Body of pancreas (tissue), 4 donors: ENCODE data around the gene BPTF. TPM values are rescaled to one million over a fixed set of nuclear protein-coding genes. Genes with fewer than 3 reads are reported as not detected.

Experiments used
- ATAC-seq: fragments of 150-250 bp; one replicate; pipeline ENCODE4 v1.9.1; 2016
- DNase-seq, 4 donors: peaks; one replicate each; pipeline ENCODE4 v3.0.0-alpha.2; 2019
- H3K27ac ChIP-seq, 4 donors: fragments of 200-600 bp; sonication (generic); 1 replicate in 3 of 4; 2 replicates in 1 of 4; pipeline versions ENCODE4 v1.5.1 to v1.6.1; 2016 to 2019; ENCODE audit warnings: mild to moderate bottlenecking in 1 of 4, mixed read lengths in 1 of 4, moderate library complexity in 1 of 4
- H3K27me3 ChIP-seq, 2 donors: fragments of 200-600 bp; sonication (generic); one replicate each; pipeline ENCODE4 v1.6.0; 2016; ENCODE audit warnings: mild to moderate bottlenecking in 1 of 2
- H3K36me3 ChIP-seq, 2 donors: fragments of 200-600 bp; sonication (generic); replicated peaks in 1 of 2; 2 replicates each; pipeline ENCODE4 v1.5.1; 2016; ENCODE audit warnings: low read depth in 2 of 2; ENCODE audit not compliant: insufficient read depth in 1 of 2
- H3K4me1 ChIP-seq: fragments of 200-600 bp; sonication (generic); one replicate; pipeline ENCODE4 v1.6.0; 2016
- H3K4me3 ChIP-seq, 2 donors: fragments of 200-600 bp; sonication (generic); 1 replicate in 1 of 2; 2 replicates in 1 of 2; pipeline ENCODE4 v1.5.1; 2016 to 2019
- H3K9me3 ChIP-seq, 3 donors: fragments of 200-600 bp; sonication (generic); 1 replicate in 2 of 3; 2 replicates in 1 of 3; pipeline ENCODE4 v1.5.1; 2016
- CTCF ChIP-seq, 7 experiments: fragments of 450-650 bp in 4 of 7; fragments of 200-600 bp in 3 of 7; sonication (generic) in 3 of 7; IDR thresholded peaks; one replicate each; pipeline ENCODE4 v1.5.1; 2016 to 2019; ENCODE audit warnings: antibody characterized with exemption in 7 of 7
- POLR2A ChIP-seq, 3 donors: fragments of 450-650 bp; IDR thresholded peaks; one replicate each; pipeline ENCODE4 v1.6.1; 2016; ENCODE audit warnings: antibody characterized with exemption in 3 of 3, mild to moderate bottlenecking in 2 of 3
- WGBS, 2 donors: methylation state at CpG; one replicate each; pipeline ENCODE4 v1.1.5; 2017; 5-methylcytosine and 5-hydroxymethylcytosine counted together
- intact Hi-C: fragments of 100-400 bp; cut with DNase I; formaldehyde crosslinking; loops from one replicate; pipeline ENCODE4 v1.15.1; 2023
- small RNA-seq: library from RNA; depleted of rRNA; stranded (forward); fragments of <200 nt; gene quantifications from one replicate; pipeline ENCODE3, GENCODE V24; 2016
- total RNA-seq, 2 donors: library from RNA; depleted of rRNA; stranded (reverse); fragments of >200 nt; gene quantifications; one replicate each; pipeline ENCODE4 v1.1.0, GENCODE V29; 2016

The BPTF gene
- total RNA-seq, 2 donors from 2014 or later = 44.6 to 74.5 TPM

- TF ChIP-seq CTCF (IDR thresholded peaks at IDR 0.05) (no peak), POLR2A (IDR thresholded peaks at IDR 0.05) (no peak)
- ATAC-seq (peak; percentile 57), DNase-seq (peak; percentile 28 to 62 (median 44))
- 36 to 42% methylated on average over 8 of the region's 8 CpGs for WGBS, 2 donors
- no peak overlapping the region for H3K4me3 ChIP-seq
- intact Hi-C loops = no loop called here
- H3K27ac ChIP-seq = peak overlapping the region in 3 of 4 donors; percentile 26 to 54 (median 44)
- H3K36me3 ChIP-seq = no peaks in the 10 kb centered on the region
- H3K9me3 ChIP-seq = no peaks in the 10 kb centered on the region
- no peaks in the 10 kb centered on the region for H3K27me3 ChIP-seq
- peaks cover 6% of the 10 kb centered on the region for H3K4me1 ChIP-seq
Measured at GRCh38 chr17:68029512-68030215, 204.4 kb downstream of the BPTF start.

Small RNA genes within 50 kb of the gene (small RNA-seq; reads per million reads assigned to genes)
- gene RN7SL622P = not detected

Other genes with a start within 250 kb of the BPTF start
- gene NOL11, start 107.6 kb upstream of the BPTF start, total RNA-seq = 10 to 100 TPM; 15.0 to 15.8 TPM
- 1 to 10 TPM; 6.0 to 6.3 TPM for gene C17orf58, start 171.0 kb downstream of the BPTF start, total RNA-seq
- gene KPNA2, start 210.2 kb downstream of the BPTF start, total RNA-seq = 1 to 10 TPM; 4.6 to 5.2 TPM